Breast epithelium (tissue), 3 donors: ENCODE results near the gene TANK.

ENCODE experiments used
- CTCF ChIP-seq, 3 donors: fragments of 450-650 bp; IDR thresholded peaks; one replicate each; pipeline ENCODE4 v1.5.1; 2016 to 2017; ENCODE audit warnings: antibody characterized with exemption in 3 of 3, mild to moderate bottlenecking in 3 of 3, moderate library complexity in 3 of 3
- POLR2A ChIP-seq: fragments of 450-650 bp; IDR thresholded peaks from one replicate; pipeline ENCODE4 v1.6.1; 2016; ENCODE audit warnings: antibody characterized with exemption, mild to moderate bottlenecking, moderate library complexity

DNA sequence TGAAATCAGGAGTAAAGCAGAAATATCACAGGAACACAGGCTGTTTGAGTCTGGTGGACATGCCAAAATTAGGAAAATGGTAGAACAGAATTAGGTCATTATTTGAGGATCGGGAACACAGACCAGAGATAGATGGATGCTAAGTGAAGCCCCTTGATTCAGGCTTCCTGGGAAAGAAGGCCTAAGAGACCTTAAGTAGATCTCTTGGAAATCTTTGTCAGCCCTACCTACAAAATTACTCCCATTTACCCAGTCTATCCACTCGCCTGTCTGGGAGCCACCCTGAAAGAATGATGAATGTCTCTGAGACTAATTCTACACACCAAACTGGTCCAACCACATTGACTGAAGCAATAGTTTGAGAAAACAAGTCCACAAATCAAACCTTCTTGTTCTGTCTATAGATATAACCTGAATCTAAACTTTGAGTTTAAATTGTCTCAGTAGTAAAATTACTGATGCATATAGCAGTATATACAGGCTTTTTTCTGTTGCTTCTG lies 36.6 kb upstream of the TANK start:
- no peak for TF ChIP-seq CTCF (IDR thresholded peaks at IDR 0.05)
- TF ChIP-seq POLR2A: no peak
